K562 (cell line): ENCODE measurements around the gene AIM2. TPM values are rescaled to one million over a fixed set of nuclear protein-coding genes. Genes with fewer than 3 reads are reported as not detected.

Source experiments
- ETS2 ChIP-seq: IDR thresholded peaks from 2 replicates; pipeline ENCODE4 v1.6.1; 2016; ENCODE audit warnings: borderline replicate concordance, missing genetic modification characterization, mild to moderate bottlenecking, moderate library complexity, missing compliant biosample characterization; ENCODE audit not compliant: poor library complexity, severe bottlenecking
- FOSL1 ChIP-seq: fragments of 200-800 bp; sonication (Bioruptor generic); conservative IDR thresholded peaks from 2 replicates; pipeline ENCODE4 v1.6.1; 2016; ENCODE audit warnings: missing genetic modification characterization, missing compliant biosample characterization
- GMEB1 ChIP-seq: fragments of 250-450 bp; sonication (Bioruptor Pico); IDR thresholded peaks from 2 replicates; pipeline ENCODE4 v1.4.0; 2020; ENCODE audit warnings: mild to moderate bottlenecking
- HDAC2 ChIP-seq: fragments of 450-650 bp; IDR thresholded peaks from 2 replicates; pipeline ENCODE4 v1.6.1; 2016; ENCODE audit warnings: mild to moderate bottlenecking
- HDAC3 ChIP-seq: fragments of 450-650 bp; IDR thresholded peaks from 2 replicates; pipeline ENCODE4 v1.6.1; 2018; ENCODE audit warnings: borderline replicate concordance, mild to moderate bottlenecking, moderate library complexity; ENCODE audit not compliant: partially characterized antibody
- L3MBTL2 ChIP-seq: fragments of 450-650 bp; IDR thresholded peaks from 2 replicates; pipeline ENCODE4 v1.6.1; 2016; ENCODE audit warnings: mild to moderate bottlenecking, moderate library complexity
- MEIS2 ChIP-seq: fragments of 450-650 bp; IDR thresholded peaks from 2 replicates; pipeline ENCODE4 v1.6.1; 2014; ENCODE audit warnings: mild to moderate bottlenecking; ENCODE audit not compliant: partially characterized antibody
- NFE2 ChIP-seq: IDR thresholded peaks from 2 replicates; pipeline ENCODE4 v1.6.1; 2014; ENCODE audit warnings: antibody characterized with exemption, low read depth
- PHB2 ChIP-seq: fragments of 450-650 bp; IDR thresholded peaks from 2 replicates; pipeline ENCODE4 v1.6.1; 2017; ENCODE audit warnings: low read depth
- SMARCA4 ChIP-seq: fragments of 450-650 bp; IDR thresholded peaks from 2 replicates; pipeline ENCODE4 v1.6.1; 2016
- SMARCA5 ChIP-seq: fragments of 450-650 bp; IDR thresholded peaks from 2 replicates; pipeline ENCODE4 v1.6.1; 2016
- TEAD1 ChIP-seq, 2 experiments: fragments of 450-650 bp in 1 of 2; sonication (generic) in 1 of 2; formaldehyde crosslinking; IDR thresholded peaks; 2 replicates each; pipeline versions ENCODE4 v1.4.0 to v1.8.0; 2020 to 2022; ENCODE audit warnings: mild to moderate bottlenecking in 2 of 2, missing genetic modification reagents in 1 of 2
- ZKSCAN8 ChIP-seq: fragments of 200-800 bp; sonication (Bioruptor generic); IDR thresholded peaks from 2 replicates; pipeline ENCODE4 v1.6.1; 2016; ENCODE audit warnings: missing genetic modification characterization, missing compliant biosample characterization
- ZNF75A ChIP-seq: fragments of 450-650 bp; formaldehyde crosslinking; IDR thresholded peaks from 2 replicates; pipeline ENCODE4 v1.4.0; 2020; ENCODE audit warnings: mild to moderate bottlenecking
- polyA plus RNA-seq, 8 experiments: library from polyadenylated mRNA; depleted of rRNA in 4 of 8; stranded (reverse) in 5 of 8; unstranded in 3 of 8; fragments of >200 nt; fragmentation: Nextera tagmentation in 2 of 8; fragmentation: Illumina TruSeq in 1 of 8; extraction: Ambion mirVana in 2 of 8; extraction: Trizol in 1 of 8; gene quantifications; 2 replicates each; pipeline versions ENCODE4 v1.2.1 to v1.2.3, GENCODE V29; 2011 to 2014; ENCODE audit warnings: inconsistent platforms in 1 of 8, missing spikeins in 1 of 8
- total RNA-seq, 7 experiments: library from RNA; depleted of rRNA in 6 of 7; stranded (reverse); fragments of >200 nt in 6 of 7; fragmentation: Illumina TruSeq in 2 of 7; extraction: Trizol in 2 of 7; gene quantifications; 2 replicates each; pipeline versions ENCODE4 v1.2.1 to v1.2.3, GENCODE V29; 2011 to 2021; ENCODE audit warnings: low replicate concordance in 1 of 7
- TF ChIP-seq, protein P1 (sequence below): IDR thresholded peaks from 3 replicates; pipeline ENCODE4 v1.6.1; 2011; ENCODE audit warnings: borderline replicate concordance, mild to moderate bottlenecking; ENCODE audit not compliant: insufficient read length, insufficient read depth
- TF ChIP-seq, protein P2 (sequence below), 2 experiments: fragments of 450-650 bp; IDR thresholded peaks; 2 replicates each; pipeline ENCODE4 v1.6.1; 2016; ENCODE audit warnings: mild to moderate bottlenecking in 2 of 2, borderline replicate concordance in 1 of 2, low read depth in 1 of 2, moderate library complexity in 1 of 2

The AIM2 gene
- total and polyA plus RNA-seq, 9 of the 15 experiments (the other 6 are each of a cell fraction or from before 2014, with no cell fraction given): 0.10 to 0.95 (median 0.22) TPM

DNA sequence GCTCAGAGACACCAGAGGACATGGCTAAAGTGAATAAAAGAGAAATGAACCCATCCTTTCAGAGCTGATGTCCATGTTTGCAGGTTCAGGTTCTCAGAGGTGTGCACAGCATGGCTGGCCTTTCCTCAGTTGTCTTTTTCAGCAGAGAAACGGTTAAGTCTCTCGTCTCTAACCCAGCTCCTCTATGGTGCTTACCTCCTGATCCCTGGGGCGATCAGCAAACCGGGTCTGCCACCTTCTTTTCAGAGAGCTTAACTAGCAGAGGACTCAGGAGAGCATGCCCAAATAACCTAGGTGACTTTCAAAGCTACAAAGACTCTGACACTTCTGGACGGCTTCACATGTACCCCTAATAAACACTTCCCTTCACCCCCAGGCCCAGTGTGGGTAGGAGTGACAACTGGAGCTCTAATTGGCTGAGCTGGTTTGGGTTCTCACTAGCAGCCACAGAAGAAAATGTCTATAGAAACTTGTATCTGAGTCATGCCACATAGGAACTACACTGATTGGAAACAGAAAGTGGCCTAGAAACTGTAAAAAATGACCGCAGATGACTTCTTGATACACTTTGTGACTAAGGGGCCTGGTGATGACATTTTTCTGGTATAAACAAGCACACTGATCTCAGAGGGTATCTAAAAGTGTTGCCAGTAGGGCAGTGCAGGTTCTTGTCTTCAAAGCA is at the start of gene AIM2 (continued):
- TF ChIP-seq, protein P1, sequence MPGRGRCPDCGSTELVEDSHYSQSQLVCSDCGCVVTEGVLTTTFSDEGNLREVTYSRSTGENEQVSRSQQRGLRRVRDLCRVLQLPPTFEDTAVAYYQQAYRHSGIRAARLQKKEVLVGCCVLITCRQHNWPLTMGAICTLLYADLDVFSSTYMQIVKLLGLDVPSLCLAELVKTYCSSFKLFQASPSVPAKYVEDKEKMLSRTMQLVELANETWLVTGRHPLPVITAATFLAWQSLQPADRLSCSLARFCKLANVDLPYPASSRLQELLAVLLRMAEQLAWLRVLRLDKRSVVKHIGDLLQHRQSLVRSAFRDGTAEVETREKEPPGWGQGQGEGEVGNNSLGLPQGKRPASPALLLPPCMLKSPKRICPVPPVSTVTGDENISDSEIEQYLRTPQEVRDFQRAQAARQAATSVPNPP: no peak
- TF ChIP-seq MEIS2 (peak; percentile 56), FOSL1 (tag) (peak; percentile 99), HDAC2 (peak; percentile 94; the same call in 1 of the 2 replicates), PHB2 (no peak), HDAC3 (peak; percentile 42), ETS2 (tag) (no peak), TEAD1 (CRISPR knock-in tag; IDR thresholded peaks at IDR 0.05) (peak in 1 of 2 experiments; percentile 43; a peak in 1 of 4 replicates), ZKSCAN8 (0 out of 2 replicates have a peak, but pooled peaks have one; percentile 70), NFE2 (peak; percentile 61; the same call in 1 of the 2 replicates), ZNF75A (CRISPR knock-in tag) (no peak), SMARCA5 (no peak), L3MBTL2 (no peak), SMARCA4 (peak; percentile 80; the same call in 1 of the 2 replicates), GMEB1 (CRISPR knock-in tag) (no peak)
- TF ChIP-seq, protein P2, sequence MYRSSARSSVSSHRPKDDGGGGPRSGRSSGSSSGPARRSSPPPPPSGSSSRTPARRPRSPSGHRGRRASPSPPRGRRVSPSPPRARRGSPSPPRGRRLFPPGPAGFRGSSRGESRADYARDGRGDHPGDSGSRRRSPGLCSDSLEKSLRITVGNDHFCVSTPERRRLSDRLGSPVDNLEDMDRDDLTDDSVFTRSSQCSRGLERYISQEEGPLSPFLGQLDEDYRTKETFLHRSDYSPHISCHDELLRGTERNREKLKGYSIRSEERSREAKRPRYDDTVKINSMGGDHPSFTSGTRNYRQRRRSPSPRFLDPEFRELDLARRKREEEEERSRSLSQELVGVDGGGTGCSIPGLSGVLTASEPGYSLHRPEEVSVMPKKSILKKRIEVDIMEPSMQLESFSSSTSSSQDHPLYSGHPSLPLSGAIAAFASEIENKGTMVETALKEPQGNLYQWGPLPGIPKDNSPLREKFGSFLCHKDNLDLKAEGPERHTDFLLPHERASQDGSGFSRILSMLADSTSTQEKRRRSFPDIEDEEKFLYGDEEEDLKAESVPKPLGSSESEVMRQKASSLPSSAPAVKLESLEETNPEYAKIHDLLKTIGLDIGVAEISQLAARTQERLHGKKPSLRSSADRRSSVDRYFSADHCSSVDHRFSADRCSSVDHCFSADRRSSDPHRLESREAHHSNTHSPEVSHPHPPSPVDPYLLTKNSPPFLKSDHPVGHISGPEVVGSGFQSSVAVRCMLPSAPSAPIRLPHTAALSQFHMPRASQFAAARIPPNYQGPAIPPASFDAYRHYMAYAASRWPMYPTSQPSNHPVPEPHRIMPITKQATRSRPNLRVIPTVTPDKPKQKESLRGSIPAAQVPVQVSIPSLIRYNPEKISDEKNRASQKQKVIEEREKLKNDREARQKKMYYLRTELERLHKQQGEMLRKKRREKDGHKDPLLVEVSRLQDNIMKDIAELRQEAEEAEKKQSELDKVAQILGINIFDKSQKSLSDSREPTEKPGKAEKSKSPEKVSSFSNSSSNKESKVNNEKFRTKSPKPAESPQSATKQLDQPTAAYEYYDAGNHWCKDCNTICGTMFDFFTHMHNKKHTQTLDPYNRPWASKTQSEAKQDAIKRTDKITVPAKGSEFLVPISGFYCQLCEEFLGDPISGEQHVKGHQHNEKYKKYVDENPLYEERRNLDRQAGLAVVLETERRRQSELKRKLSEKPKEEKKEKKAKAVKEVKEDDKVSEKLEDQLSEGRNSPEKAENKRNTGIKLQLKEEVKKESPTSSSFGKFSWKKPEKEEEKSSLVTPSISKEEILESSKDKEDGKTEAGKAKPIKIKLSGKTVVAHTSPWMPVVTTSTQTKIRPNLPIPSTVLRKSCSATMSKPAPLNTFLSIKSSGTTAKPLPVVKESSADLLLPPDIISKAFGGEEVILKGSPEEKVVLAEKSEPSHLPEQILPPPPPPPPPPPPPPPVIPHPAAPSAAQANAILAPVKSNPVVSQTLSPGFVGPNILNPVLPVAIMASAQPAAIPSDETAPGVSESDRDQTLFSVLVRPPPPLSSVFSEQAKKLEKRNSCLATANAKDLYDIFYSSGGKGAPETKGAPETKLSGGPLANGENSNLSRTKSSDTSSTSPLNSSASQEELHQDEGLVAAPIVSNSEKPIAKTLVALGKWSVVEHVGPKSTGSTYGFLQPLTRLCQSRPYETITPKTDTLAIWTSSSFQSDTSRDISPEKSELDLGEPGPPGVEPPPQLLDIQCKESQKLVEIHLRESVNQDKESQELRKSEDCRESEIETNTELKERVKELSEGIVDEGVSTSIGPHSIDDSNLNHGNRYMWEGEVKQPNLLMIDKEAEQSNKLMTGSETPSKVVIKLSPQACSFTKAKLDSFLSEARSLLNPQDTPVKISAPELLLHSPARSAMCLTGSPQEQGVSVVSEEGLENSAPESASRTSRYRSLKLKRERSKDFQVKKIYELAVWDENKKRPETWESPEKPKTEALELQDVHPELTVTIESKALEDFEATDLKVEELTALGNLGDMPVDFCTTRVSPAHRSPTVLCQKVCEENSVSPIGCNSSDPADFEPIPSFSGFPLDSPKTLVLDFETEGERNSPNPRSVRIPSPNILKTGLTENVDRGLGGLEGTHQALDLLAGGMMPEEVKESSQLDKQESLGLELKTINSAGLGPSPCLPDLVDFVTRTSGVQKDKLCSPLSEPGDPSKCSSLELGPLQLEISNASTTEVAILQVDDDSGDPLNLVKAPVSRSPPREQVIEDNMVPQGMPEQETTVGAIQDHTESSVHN (IDR thresholded peaks at IDR 0.05; ENCODE audit: borderline replicate concordance in 1 of 2, low read depth in 1 of 2): peak in 1 of 2 experiments; percentile 54; a peak in 1 of 4 replicates
